GM12878 (cell line): ENCODE measurements around the gene CACNG5. TPM values are rescaled to one million over a fixed set of nuclear protein-coding genes. Genes with fewer than 3 reads are reported as not detected.

ENCODE experiments used
- ATAC-seq: fragments of 200-7000 bp; cut with Tn5 transposase; 3 replicates; pipeline ENCODE4 v1.9.1; 2020; ENCODE audit warnings: mild to moderate bottlenecking, moderate library complexity
- BruUV-seq: library from RNA; stranded (reverse); fragments of 400-500 nt; replicated peaks from 2 replicates; lab custom pipeline; 2021; lab: Mats Ljungman, UMichigan
- CTCF ChIA-PET: fragments of 300-600 bp; sonication (Branson Sonifier 250); formaldehyde crosslinking; extraction: SDS; loops from one replicate; lab custom pipeline; 2021; ENCODE audit warnings: inconsistent platforms; lab: Yijun Ruan, JAX
- POLR2A ChIA-PET: fragments of 350-600 bp; formaldehyde crosslinking; extraction: SDS; loops from one replicate; lab custom pipeline; 2021; ENCODE audit warnings: inconsistent platforms; lab: Charles Lee
- RAD21 ChIA-PET: fragments of 300-600 bp; sonication (Branson Sonifier 250); formaldehyde crosslinking; loops from one replicate; lab custom pipeline; 2023; ENCODE audit warnings: antibody characterized with exemption; ENCODE audit not compliant: unreplicated experiment; lab: Charles Lee
- SMC1A ChIA-PET: fragments of 300-600 bp; sonication (Branson Sonifier 250); formaldehyde crosslinking; loops from one replicate; lab custom pipeline; 2023; ENCODE audit not compliant: unreplicated experiment, uncharacterized antibody; lab: Charles Lee
- DNase-seq: peaks from one replicate; pipeline ENCODE4 v3.0.0-alpha.2; 2011; ENCODE audit warnings: low read depth, low spot score
- FAIRE-seq: peaks from 3 replicates; lab custom pipeline; 2011; peaks lifted over from hg19 to GRCh38; lab: Jason Lieb, UNC
- H2AFZ ChIP-seq: 2 replicates; pipeline ENCODE4 v1.6.0; 2011; ENCODE audit warnings: low read depth, low read length, control low read depth; ENCODE audit not compliant: control insufficient read depth
- H3K27ac ChIP-seq: 2 replicates; pipeline ENCODE4 v1.5.1; 2011; ENCODE audit warnings: control low read depth; ENCODE audit not compliant: control insufficient read depth, insufficient read depth
- H3K27me3 ChIP-seq, 2 experiments: replicated peaks in 1 of 2; 2 replicates each; pipeline versions ENCODE4 v1.6.0 to v1.6.1; 2011; ENCODE audit warnings: low read length in 1 of 2; ENCODE audit not compliant: control insufficient read depth in 2 of 2, insufficient read depth in 2 of 2
- H3K36me3 ChIP-seq, 2 experiments: 2 replicates each; pipeline ENCODE4 v1.5.1; 2011; ENCODE audit warnings: low read length in 1 of 2; ENCODE audit not compliant: control insufficient read depth in 2 of 2, insufficient read depth in 2 of 2
- H3K4me1 ChIP-seq: 2 replicates; pipeline ENCODE4 v1.6.1; 2011; ENCODE audit warnings: mild to moderate bottlenecking, low read length, moderate library complexity, mixed read lengths; ENCODE audit not compliant: control insufficient read depth, insufficient read depth
- H3K4me2 ChIP-seq: 2 replicates; pipeline ENCODE4 v1.6.0; 2011; ENCODE audit warnings: control low read depth; ENCODE audit not compliant: control insufficient read depth, insufficient read depth
- H3K4me3 ChIP-seq: fragments of 200-600 bp; sonication (generic); 2 replicates; pipeline ENCODE4 v1.5.1; 2016
- H3K79me2 ChIP-seq: 2 replicates; pipeline ENCODE4 v1.6.0; 2011; ENCODE audit warnings: low read length; ENCODE audit not compliant: control insufficient read depth, insufficient read depth
- H3K9ac ChIP-seq: 2 replicates; pipeline ENCODE4 v1.8.0; 2011; ENCODE audit warnings: low read length, control low read depth, mixed read lengths; ENCODE audit not compliant: control insufficient read depth, insufficient read depth
- H3K9me3 ChIP-seq: replicated peaks from 3 replicates; pipeline ENCODE4 v1.5.1; 2011; ENCODE audit warnings: mild to moderate bottlenecking, low read length; ENCODE audit not compliant: control insufficient read depth, insufficient read depth
- H4K20me1 ChIP-seq: 2 replicates; pipeline ENCODE4 v1.6.0; 2011; ENCODE audit not compliant: control insufficient read depth, insufficient read depth
- ASH2L ChIP-seq: fragments of 300-600, 200-600 bp; sonication (generic); IDR thresholded peaks from 2 replicates; pipeline ENCODE4 v1.6.1; 2017; ENCODE audit warnings: low read depth, mild to moderate bottlenecking, borderline replicate concordance
- BACH1 ChIP-seq: fragments of 450-650 bp; IDR thresholded peaks from 2 replicates; pipeline ENCODE4 v1.6.1; 2017; ENCODE audit warnings: mild to moderate bottlenecking, borderline replicate concordance
- CEBPZ ChIP-seq: fragments of 150-350 bp; IDR thresholded peaks from 2 replicates; pipeline ENCODE4 v1.6.1; 2016; ENCODE audit warnings: low read depth, low read length
- ESRRA ChIP-seq: IDR thresholded peaks from 2 replicates; pipeline ENCODE4 v1.6.1; 2012; ENCODE audit warnings: mild to moderate bottlenecking, low read length, improper control_type of control experiment
- FOXK2 ChIP-seq: fragments of 450-650 bp; IDR thresholded peaks from 2 replicates; pipeline ENCODE4 v1.6.1; 2017; ENCODE audit warnings: mild to moderate bottlenecking, moderate library complexity
- IKZF1 ChIP-seq: fragments of 450-650 bp; conservative IDR thresholded peaks from 2 replicates; pipeline ENCODE4 v1.6.1; 2017; ENCODE audit warnings: antibody characterized with exemption, mild to moderate bottlenecking
- IKZF2 ChIP-seq, 2 experiments: fragments of 450-650 bp; IDR thresholded peaks; 2 replicates each; pipeline ENCODE4 v1.6.1; 2017; ENCODE audit warnings: mild to moderate bottlenecking in 2 of 2, moderate library complexity in 2 of 2
- IRF3 ChIP-seq: fragments of 450-650 bp; IDR thresholded peaks from 2 replicates; pipeline ENCODE4 v1.6.1; 2014; ENCODE audit warnings: mild to moderate bottlenecking
- IRF5 ChIP-seq: fragments of 450-650 bp; IDR thresholded peaks from 2 replicates; pipeline ENCODE4 v1.6.1; 2017; ENCODE audit warnings: borderline replicate concordance
- MXI1 ChIP-seq: fragments of 150-350 bp; IDR thresholded peaks from 2 replicates; pipeline ENCODE4 v1.6.1; 2011; ENCODE audit warnings: low read depth, mild to moderate bottlenecking, inconsistent platforms, low read length, improper control_type of control experiment
- NKRF ChIP-seq: fragments of 450-650 bp; conservative IDR thresholded peaks from 2 replicates; pipeline ENCODE4 v1.6.1; 2017; ENCODE audit warnings: mild to moderate bottlenecking, moderate library complexity
- PBX3 ChIP-seq: IDR thresholded peaks from 2 replicates; pipeline ENCODE4 v1.6.1; 2011; ENCODE audit warnings: mild to moderate bottlenecking, low read depth, low read length, moderate library complexity; ENCODE audit not compliant: insufficient replicate concordance
- STAT1 ChIP-seq: fragments of 450-650 bp; conservative IDR thresholded peaks from 2 replicates; pipeline ENCODE4 v1.6.1; 2014; ENCODE audit warnings: antibody characterized with exemption, mild to moderate bottlenecking
- TAF1 ChIP-seq: IDR thresholded peaks from 2 replicates; pipeline ENCODE4 v1.6.1; 2011; ENCODE audit warnings: mild to moderate bottlenecking, low read depth, low read length, borderline replicate concordance
- TCF12 ChIP-seq: IDR thresholded peaks from 2 replicates; pipeline ENCODE4 v1.6.1; 2011; ENCODE audit warnings: low read depth, mild to moderate bottlenecking, low read length
- ZNF384 ChIP-seq: IDR thresholded peaks from 2 replicates; pipeline ENCODE4 v1.6.1; 2012; ENCODE audit warnings: low read depth, mild to moderate bottlenecking, low read length, improper control_type of control experiment, borderline replicate concordance
- ZNF622 ChIP-seq: fragments of 450-650 bp; IDR thresholded peaks from 2 replicates; pipeline ENCODE4 v1.6.1; 2017; ENCODE audit warnings: mild to moderate bottlenecking, inconsistent platforms
- WGBS: methylation state at CpG from one replicate; pipeline ENCODE4 v1.1.6; 2016; ENCODE audit warnings: low lambda C conversion rate; ENCODE audit not compliant: insufficient replicate concordance, insufficient coverage; ENCODE audit errors: missing lambda C conversion rate; 5-methylcytosine and 5-hydroxymethylcytosine counted together
- in situ Hi-C: fragments of 300-500 bp; cut with MboI; formaldehyde crosslinking; loops from 9 replicates; pipeline ENCODE4 v1.14.3; 2018; ENCODE audit warnings: mixed read lengths
- intact Hi-C: fragments of 100-400 bp; cut with micrococcal nuclease; formaldehyde crosslinking; loops from one replicate; pipeline ENCODE4 v1.14.2; 2022; ENCODE audit not compliant: unreplicated experiment
- polyA plus RNA-seq, 11 experiments: library from polyadenylated mRNA; depleted of rRNA in 4 of 11; unstranded in 6 of 11; stranded (reverse) in 5 of 11; fragments of >200 nt; fragmentation: Nextera tagmentation in 4 of 11; fragmentation: Illumina TruSeq in 1 of 11; extraction: Ambion mirVana in 4 of 11; extraction: Trizol in 1 of 11; gene quantifications; 1 replicate in 1 of 11; 2 replicates in 10 of 11; pipeline versions ENCODE4 v1.2.1 to v1.2.3, GENCODE V29; 2011 to 2016; ENCODE audit warnings: inconsistent platforms in 2 of 11, missing spikeins in 2 of 11, low read depth in 1 of 11
- total RNA-seq, 4 experiments: library from RNA; depleted of rRNA in 3 of 4; stranded (reverse); fragments of >200 nt in 3 of 4; fragmentation: Illumina TruSeq in 1 of 4; extraction: Trizol in 1 of 4; gene quantifications; 2 replicates each; pipeline versions ENCODE4 v1.2.1 to v1.2.3, GENCODE V29; 2013 to 2021

Gene CACNG5
- total and polyA plus RNA-seq, 10 of the 15 experiments (the other 5 are each of a cell fraction or from before 2014, with no cell fraction given) = not detected

GRCh38 chr17:66892246-66892645, 57.3 kb downstream of the CACNG5 start:
- H3K4me2 ChIP-seq = no peak overlapping the region
- POLR2A ChIA-PET = no interaction called here
- in situ Hi-C loops = no loop called here
- TF ChIP-seq STAT1 (no peak), NKRF (no peak), FOXK2 (no peak), IRF5 (no peak), PBX3 (no peak), IRF3 (no peak), ZNF622 (no peak), CEBPZ (no peak), ZNF384 (no peak), IKZF1 (no peak), TAF1 (no peak), ESRRA (no peak), IKZF2 (IDR thresholded peaks at IDR 0.05) (no peak), MXI1 (no peak), ASH2L (no peak), BACH1 (no peak), TCF12 (no peak)

More at GRCh38 chr17:66892246-66892645, 57.3 kb downstream of the CACNG5 start:
- WGBS = 5% methylated on average over 5 of the region's 5 CpGs
- ChIA-PET SMC1A (no interaction called here), CTCF (interaction anchor here (0.9 kb wide), 1 partner anchor 176 kb away, joined by 3 read pairs; no protein-coding TSS in a partner anchor), RAD21 (interaction anchor here (0.5 kb wide), 1 partner anchor 401 kb away, joined by 4 read pairs; no protein-coding TSS in a partner anchor)
- no peak overlapping the region for H3K9ac ChIP-seq
- no peaks in the 10 kb centered on the region for H4K20me1 ChIP-seq
- H3K27me3 ChIP-seq = peaks cover 0 to 2% of the 10 kb centered on the region in 2 experiments; a peak in 2 of 4 replicates
- no TSS peak for BruUV-seq
- no peaks in the 10 kb centered on the region for H3K79me2 ChIP-seq
- no peak overlapping the region for H2AFZ ChIP-seq
- H3K27ac ChIP-seq = no peak overlapping the region
- ATAC-seq (no peak), FAIRE-seq (no peak), DNase-seq (no peak)
- no peaks in the 10 kb centered on the region for H3K36me3 ChIP-seq
- intact Hi-C loops = no loop called here
- no peak overlapping the region for H3K4me3 ChIP-seq
- H3K9me3 ChIP-seq = no peaks in the 10 kb centered on the region
- no peaks in the 10 kb centered on the region for H3K4me1 ChIP-seq
